Posterior cingulate gyrus (tissue), 11 donors: ENCODE data around the gene MCFD2.

Source experiments
- DNase-seq, 10 donors: peaks; one replicate each; pipeline versions ENCODE4 v3.0.0 to v3.0.0-alpha.2; 2020 to 2021; ENCODE audit warnings: mixed read lengths in 3 of 10
- intact Hi-C: fragments of 100-400 bp; cut with DNase I; formaldehyde crosslinking; loops from one replicate; pipeline ENCODE4 v1.15.1; 2023

MCFD2 gene

DNA sequence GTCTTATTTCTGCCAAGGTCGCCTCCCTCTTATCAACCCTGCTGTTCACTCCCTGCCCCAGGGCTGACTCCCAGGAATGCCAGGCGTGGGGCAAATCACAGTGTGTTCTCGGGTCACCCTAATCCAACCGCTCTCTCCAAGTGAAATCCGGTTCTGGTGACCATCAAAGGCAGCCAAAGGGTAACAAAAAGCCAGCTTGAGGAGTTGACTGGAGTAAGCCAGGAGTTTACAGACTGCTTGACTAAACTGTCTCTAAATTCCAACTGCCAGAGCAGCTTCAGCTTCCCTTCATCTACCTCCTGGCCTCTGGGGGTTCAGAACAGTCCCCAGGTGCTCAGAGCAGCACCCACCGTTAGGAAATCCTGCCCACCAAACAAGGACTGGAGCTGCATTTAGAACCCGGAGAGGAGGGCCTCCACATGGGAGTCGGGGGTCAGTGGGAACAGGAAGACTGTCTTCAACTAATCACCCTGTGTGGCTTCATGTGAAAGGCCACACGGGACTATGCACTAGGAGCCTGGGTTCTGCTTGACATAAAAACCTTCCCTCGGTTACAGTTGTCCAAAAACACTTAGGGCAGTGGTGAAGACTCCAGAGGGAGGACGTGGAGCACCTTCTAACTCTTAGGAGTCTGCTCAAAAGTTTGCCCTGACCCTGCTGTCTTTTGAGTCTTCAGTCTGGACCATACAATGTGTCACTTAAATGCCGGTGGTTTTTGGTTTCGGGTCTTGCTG, 24.2 kb upstream of the MCFD2 start:
- DNase-seq, result no peak
- intact Hi-C loops, result no loop called here

GRCh38 chr2:46937471-46937901, 21.9 kb upstream of the MCFD2 start:
- DNase-seq, result no peak
- intact Hi-C loops, result no loop called here

DNA sequence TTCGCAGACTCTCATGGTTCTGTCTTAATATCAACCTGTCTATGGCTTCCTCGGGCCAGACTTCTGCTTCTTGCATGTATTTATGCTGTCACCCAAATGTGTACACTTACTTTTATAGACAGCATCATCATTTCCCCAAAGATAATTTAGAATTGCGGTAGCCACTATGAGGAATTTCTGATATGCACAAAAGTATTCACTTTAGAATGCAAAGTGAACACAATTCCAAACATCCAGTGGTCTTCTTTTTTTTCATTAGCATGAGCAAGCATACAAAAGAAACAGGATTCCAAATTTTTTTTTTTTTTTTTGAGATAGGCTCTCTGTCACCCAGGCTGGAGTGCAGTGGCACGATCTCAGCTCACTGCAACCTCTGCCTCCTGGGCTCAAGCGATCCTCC, 21.0 kb upstream of the MCFD2 start:
- DNase-seq, result no peak
- intact Hi-C loops, result no loop called here

- no peak for DNase-seq
- intact Hi-C loops, result no loop called here
Measured at GRCh38 chr2:46935071-46935470, 19.5 kb upstream of the MCFD2 start.

DNA sequence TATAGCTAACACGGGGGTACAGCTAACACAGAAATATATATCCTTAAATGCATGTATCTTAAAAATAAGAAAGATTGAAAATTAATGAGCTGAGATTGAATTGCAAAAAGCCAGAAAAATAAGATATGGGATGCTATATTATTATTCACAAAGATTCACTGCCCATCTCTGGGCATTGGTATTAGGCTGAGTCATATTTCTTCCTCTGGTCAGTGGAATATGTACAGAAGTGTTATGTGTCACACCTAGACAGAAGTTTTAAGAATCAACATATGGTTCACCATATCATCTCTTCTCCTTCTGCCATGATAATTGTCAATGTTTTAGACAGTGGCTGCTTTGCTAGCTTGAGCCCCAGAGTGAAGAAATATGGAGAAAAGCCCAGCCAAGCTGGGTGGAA, 14.0 kb upstream of the MCFD2 start:
- intact Hi-C loops, result no loop called here
- DNase-seq, result no peak

DNA sequence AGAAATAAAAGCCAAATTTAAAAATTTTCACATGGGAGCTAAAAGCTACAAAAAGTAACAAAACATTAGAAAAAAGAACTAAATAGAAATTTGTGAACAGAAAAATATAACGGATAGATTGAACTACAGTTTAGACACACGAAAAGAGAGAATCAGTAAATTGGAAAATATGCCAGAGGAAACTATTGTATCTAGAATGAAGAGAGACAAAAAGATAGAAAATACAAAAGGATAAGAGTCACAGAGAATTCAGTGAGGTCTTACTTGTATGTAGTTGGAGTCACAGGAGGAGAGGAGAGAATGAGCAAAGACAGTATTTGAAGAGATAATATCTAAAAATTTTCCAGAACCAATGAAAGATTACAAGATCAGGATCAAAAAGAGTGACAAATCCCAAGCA, 11.3 kb upstream of the MCFD2 start:
- DNase-seq, result no peak
- intact Hi-C loops, result no loop called here

DNA sequence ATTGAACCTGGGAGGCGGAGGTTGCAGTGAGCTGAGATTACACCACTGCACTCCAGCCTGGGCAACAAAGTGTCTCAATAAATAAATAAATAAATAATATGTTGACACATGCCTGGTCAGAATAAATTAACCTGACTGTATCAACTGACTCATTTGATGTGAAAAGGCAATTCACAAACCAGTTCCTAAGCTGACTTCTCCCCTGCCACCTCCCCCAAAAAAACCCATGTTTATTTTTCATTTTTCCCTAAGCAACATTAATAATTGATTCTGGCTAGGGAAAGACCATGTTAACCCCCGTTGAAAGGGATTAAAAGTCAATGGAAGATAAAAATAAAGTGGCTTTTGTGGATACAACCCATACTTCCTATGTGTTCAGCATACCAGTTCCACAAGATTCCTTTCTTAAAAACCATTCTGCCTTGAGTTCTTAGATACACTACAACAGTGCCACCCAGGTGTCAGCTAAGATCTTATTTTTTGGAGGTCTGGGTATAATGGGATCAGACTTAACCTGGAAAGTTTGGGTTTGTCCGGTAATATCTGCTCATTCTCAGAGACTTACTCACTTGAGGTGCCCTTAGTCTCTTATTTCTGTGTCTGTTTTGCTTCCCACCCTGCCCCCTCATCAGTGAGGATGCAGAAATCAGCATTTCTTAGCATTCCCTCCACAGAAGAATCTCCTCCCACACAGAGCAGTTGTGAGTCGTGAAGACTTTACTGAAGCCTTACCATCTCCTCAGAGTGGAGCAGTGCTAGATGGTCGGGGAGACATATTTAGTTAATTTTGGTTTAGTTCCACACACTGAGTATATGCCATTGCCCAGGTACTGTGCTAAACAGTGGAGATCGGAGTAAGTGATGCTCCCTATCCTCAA, 10.1 kb upstream of the MCFD2 start:
- no peak for DNase-seq
- intact Hi-C loops, result no loop called here

DNA sequence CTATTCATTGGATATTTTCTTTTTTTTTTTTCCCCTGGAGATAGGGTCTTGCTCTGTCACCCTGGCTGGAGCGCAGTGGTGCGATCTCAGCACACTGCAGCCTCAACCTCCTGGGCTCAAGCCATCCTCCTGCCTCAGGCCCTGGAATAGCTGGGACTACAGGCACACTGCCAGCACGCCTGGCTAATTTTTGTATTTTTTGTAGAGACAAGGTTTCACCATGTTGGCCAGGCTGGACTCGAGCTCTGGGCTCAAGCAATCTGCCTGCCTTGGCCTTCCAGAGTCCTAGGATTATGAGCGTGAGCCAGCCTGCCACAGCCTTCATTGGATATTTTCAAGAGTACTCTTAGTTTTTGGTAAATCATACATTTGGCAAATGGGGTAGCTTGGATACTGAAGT, 9.0 kb upstream of the MCFD2 start:
- no peak for DNase-seq
- intact Hi-C loops, result no loop called here

DNA sequence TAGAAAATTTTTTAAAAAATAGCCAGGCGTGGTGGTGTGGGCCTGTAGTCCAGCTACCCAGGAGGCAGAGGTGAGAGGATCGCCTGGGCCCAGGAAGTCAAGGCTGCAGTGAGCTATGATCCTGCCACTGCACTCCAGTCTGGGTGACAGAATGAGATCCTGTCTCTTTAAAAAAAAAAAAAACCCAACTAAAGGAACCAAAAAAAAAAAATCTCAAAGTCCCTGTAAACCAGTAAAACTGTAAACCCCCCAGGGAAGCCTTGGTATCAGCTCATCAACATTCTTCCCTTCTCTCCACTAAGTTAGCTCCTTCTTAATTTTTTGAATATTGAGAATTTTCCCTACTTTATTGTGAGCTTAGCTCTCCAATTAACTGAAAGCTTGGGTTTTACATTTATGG, 8.4 kb upstream of the MCFD2 start:
- intact Hi-C loops, result no loop called here

DNA sequence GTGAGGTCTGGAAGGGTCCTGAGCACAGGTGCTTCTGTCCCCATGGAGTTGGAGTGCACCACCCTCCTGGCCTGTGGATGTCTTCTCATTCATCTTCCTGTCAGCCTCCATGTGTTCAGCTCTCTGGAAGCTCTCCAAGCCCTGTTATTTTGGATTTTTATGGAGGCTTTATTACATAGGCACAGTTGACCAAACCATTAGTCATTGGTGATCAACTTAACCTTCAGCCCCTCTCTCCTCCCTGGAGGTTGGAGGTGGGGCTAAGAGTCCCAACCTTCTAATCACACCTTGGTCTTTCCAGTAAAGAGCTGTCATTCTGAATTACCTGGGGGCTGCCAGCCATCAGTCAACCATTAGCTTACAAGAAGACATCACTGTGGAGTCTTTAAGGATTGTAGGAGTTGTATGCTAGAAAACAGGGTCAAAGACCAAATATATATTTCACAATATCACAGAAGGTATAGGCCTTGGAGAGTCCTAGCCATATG, 7.5 kb upstream of the MCFD2 start:
- intact Hi-C loops, result no loop called here
- DNase-seq, result no peak

More for the DNA sequence above, 8.4 kb upstream of the MCFD2 start:
- DNase-seq, result no peak

GRCh38 chr2:46922606-46923005, 7.0 kb upstream of the MCFD2 start:
- no peak for DNase-seq
- intact Hi-C loops, result no loop called here

- no peak for DNase-seq
- intact Hi-C loops, result no loop called here
Measured at GRCh38 chr2:46921676-46922448, 6.3 kb upstream of the MCFD2 start.

DNA sequence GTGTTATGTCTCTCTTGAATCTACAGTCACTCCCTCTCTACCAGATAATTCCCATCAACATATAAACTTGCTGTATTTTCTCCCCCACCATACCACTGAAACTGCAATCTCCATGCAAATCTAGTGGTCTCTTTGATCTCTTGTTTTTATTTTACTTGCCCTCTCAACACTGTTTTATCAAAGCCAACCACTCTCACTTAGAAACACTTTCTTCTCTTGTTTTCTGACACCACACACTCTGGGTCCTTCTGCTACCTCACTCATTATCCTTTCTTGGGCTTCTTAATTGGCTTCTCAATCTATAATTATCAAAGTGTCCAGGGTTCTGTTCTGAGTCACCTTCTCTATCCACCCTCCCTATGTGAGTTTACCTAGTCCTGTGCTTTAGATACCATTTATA, 2.0 kb upstream of the MCFD2 start:
- intact Hi-C loops, result loop anchor here (5.0 kb wide), 1 partner anchor 405 kb away; no protein-coding TSS in a partner anchor
- DNase-seq, result no peak

DNA sequence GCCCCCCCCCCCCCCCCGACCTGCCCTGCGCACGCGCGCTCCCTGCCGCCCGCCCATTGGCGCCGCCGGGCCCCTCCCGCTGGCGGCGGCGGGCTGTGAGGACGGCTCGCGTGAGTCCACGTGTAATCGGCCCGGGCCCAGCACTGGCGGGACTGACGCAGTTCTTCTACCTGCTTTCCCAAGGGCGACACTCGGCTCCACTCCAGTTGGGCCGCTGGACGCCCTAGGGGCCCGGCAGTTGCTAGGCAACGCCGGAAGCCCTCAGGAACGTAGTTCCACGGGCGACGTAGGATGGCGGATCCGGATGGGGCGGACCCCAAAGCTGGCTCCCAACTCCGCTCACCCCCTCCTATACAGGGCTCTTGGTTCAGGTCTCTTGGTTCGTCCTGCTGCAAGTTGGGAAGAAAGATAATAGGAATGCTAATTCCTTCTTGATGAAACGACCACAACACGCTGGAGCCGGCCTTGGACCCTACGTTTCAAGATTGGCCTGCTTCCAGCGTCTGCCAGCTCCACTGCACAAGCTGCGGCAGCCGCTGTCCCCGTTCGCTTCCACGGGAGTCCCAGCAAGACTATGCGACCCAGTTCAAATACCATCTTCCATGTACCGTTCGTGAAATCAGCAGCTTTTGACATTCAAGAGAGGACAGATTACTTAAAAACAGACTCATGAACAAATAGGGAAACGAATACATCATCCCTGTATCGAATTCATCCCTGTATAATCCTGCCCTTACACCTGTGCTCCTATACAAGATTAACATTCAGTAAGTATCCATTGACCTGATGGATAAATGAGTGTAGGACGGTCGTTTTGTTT, 415 bp upstream of the MCFD2 start:
- DNase-seq, result peak; percentile 81 to 98 (median 85)
- intact Hi-C loops, result loop anchor here (5.0 kb wide), 1 partner anchor 406 kb away; no protein-coding TSS in a partner anchor

- no peak for DNase-seq
- intact Hi-C loops, result loop anchor here (5.0 kb wide), 1 partner anchor 408 kb away; no protein-coding TSS in a partner anchor
Measured at GRCh38 chr2:46914578-46915230, 902 bp downstream of the MCFD2 start.

DNA sequence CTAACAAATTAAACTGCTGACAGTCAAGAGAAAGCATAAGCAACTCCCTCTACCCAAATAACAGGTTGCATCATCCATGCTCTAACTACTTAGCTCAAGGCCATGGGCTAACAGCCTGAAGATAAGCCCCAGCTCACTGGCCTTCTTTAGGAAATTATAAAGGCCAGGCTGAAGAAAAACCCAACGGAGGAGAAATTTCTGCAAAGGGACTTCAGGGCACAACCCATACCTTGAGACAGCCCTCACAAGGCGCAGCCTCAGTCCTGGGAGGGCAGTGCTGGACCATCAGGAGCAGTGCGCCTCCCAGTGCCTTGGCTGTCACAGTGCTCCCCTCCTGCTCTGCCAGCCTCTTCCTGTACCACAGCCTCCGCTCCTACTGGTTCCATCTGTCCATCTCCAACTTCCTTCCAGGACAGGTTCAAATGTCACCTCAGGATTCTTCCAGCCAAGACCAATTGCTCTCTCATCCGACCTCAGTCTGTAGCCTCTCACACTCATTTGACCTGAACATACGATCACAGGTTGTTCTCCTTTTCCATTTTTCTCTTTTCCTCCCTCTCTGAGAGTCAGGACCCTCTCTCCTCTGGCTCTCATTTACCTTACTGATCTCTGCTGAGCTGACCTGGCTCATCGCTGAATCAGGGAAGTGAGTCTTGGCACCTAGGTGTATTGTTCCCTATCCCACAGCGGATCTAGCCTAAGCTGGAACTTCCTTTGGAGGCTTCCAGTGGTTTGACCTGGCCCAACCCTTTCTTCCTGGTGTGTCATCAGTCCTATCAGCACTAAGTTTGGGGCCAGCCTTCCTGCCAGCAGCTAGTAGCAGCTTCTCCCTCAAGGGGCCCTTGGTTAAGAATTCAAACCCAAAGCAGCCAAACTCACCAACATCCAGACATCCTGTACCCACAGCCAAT, 1.9 kb downstream of the MCFD2 start:
- intact Hi-C loops, result no loop called here
- DNase-seq, result no peak

DNA sequence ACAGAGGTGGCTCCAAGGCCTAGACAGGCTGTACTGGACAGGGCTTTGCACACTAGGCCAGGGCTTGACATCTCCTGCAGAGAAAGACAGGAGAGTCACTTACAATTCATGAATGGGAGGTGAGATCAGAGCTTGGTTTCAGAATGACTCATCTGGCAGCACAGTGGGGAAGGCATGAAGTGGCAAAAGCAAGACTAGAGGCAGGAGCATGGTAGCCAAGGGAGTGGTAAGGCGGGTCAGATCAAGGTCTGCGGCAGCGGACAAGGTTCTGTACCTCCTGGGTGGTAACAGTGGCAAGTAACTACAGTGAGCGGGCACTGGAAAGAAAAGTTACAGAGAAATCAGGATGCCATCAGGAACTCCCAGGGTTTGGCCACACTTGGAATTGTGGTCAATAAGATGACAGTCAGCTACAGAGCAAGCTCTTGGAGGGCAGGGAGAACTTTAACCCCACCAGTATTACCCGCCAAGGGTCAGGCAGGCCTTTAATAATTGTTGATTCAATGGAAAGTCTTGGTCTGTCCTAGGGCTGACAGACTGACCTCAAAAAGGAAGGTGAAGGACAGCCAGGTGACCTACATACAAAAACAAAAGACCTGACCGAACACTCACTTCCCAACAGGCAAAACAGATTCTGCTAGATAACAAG, 5.7 kb downstream of the MCFD2 start:
- intact Hi-C loops, result no loop called here
- no peak for DNase-seq

GRCh38 chr2:46909150-46909549, 6.5 kb downstream of the MCFD2 start:
- no peak for DNase-seq
- intact Hi-C loops, result no loop called here
